GM18499 (cell line): ENCODE data around the gene UNC13A.

ENCODE experiments used
- ATAC-seq: cut with Tn5 transposase; IDR thresholded peaks from one replicate; pipeline ENCODE4 v1.9.1; 2021; ENCODE audit warnings: moderate number of reproducible peaks; ENCODE audit not compliant: insufficient read depth, unreplicated experiment

UNC13A gene

GRCh38 chr19:17687857-17688784 lies at the start of gene UNC13A:
Gene UNC13A (minus strand): TSS chr19:17688354. CDS start chr19:17688199, 155 bp downstream.
- no peak for ATAC-seq

DNA sequence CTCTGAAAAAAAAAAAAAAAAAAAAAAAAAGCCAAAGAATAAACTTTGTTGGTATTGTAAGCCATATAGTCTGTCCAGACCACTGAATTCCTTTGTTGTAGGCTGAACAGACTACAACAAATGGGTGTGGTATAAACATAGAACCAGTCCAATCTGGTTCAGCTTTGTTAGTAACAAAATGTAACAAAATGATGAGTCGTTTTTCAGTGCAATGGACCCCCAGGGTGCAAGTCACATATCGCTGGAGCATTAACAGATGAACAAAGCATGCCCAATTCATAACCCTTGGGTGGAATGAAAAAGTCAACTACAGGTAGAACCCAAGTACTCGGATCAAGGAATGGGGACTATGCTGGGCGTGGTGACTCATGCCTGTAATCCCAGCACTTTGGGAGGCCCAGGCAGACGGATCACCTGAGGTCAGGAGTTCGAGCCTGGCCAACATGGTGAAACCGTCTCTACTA lies 49.6 kb upstream of the UNC13A start:
- ATAC-seq = no peak

DNA sequence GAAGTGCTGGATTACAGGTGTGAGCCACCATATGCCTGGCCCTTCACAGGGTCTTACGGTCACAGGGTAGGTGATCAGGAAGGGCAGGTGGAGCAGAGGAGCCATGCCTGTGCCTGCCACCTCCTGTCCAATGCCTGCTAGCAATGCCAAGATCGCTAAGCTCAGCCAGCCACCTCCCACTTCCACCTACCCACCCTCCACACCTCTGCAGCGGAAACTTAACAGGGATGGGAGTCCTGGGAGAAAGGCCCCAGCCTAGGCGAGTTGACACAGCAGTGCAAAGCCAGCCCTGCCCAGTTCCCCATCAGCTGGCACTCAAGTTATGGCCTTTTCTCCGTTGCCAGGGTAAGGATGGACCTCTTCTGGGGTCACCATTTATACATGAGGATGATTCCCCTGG lies 47.3 kb upstream of the UNC13A start:
- no peak for ATAC-seq

DNA sequence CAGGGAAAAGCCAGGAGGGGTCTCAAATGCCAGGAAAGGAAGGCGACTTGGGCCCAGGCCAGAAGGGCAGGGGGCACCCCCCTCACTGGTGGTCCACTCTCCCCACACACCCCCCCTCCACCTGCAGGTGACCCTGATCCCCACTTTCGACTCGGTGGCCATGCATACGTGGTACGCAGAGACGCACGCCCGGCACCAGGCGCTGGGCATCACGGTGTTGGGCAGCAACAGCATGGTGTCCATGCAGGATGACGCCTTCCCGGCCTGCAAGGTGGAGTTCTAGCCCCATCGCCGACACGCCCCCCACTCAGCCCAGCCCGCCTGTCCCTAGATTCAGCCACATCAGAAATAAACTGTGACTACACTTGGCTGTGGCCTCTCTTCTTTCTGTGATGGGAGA lies 46.0 kb upstream of the UNC13A start:
- no peak for ATAC-seq

GRCh38 chr19:17733127-17733526 lies 45.0 kb upstream of the UNC13A start:
- no peak for ATAC-seq

DNA sequence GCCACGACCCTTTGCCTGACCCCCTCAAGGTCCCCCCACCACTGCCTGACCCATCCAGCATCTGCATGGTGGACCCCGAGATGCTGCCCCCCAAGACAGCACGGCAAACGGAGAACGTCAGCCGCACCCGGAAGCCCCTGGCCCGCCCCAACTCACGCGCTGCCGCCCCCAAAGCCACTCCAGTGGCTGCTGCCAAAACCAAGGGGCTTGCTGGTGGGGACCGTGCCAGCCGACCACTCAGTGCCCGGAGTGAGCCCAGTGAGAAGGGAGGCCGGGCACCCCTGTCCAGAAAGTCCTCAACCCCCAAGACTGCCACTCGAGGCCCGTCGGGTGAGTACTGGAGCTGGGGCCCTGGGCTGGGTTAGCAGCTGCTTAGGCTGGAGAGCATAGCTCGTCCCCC lies 39.7 kb upstream of the UNC13A start:
- no peak for ATAC-seq

GRCh38 chr19:17726964-17727773 lies 39.0 kb upstream of the UNC13A start:
- no peak for ATAC-seq

GRCh38 chr19:17726136-17726741 lies 38.1 kb upstream of the UNC13A start:
- no peak for ATAC-seq

- ATAC-seq = no peak
Observed at GRCh38 chr19:17725422-17726078, 37.4 kb upstream of the UNC13A start.

- ATAC-seq = no peak
Observed at GRCh38 chr19:17724655-17725054, 36.5 kb upstream of the UNC13A start.

- ATAC-seq = no peak
Observed at GRCh38 chr19:17722655-17723240, 34.6 kb upstream of the UNC13A start.

DNA sequence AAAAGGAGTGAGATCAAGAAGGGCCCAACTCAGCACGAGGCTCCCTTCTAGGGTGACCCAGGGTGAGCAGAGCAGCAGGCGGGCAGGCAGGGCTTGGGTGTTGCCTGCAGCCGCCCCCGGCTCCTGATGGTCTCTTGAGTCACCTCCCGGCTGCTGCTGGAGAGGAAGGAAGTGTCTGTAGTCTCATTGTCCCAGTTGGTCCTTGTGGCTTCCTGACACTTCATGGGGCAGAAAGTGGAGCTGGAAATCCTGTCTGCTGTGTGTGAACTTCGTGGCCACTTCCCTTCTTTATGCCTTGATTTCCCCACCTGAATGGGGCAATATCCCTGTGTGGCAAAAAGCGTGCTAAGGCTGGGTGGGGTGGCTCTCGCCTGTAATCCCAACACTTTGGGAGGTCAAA lies 33.7 kb upstream of the UNC13A start:
- no peak for ATAC-seq

DNA sequence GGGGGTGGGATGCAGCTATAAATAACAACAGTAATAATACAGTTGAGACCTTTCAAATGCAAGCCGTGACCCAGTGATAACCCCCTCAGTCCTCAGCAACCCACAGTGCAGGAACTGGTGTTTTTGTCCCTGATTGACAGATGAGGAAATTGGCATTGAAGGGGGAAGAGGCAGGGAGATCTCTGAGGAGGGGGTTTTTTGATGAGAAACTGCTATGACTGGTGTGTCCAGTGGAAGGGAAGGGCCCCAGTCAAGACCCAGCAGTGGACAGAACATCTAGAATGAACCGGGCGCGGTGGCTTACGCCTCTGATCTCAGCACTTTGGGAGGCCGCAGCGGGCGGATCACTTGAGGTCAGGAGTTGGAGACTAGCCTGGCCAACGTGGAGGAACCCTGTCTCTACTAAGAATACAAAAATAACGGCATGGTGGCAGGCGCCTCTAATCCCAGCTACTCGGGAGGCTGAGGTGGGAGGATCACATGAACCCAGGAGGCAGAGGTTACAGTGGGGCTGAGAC lies 33.0 kb upstream of the UNC13A start:
- no peak for ATAC-seq

GRCh38 chr19:17720440-17720839 lies 32.3 kb upstream of the UNC13A start:
- ATAC-seq = no peak

- no peak for ATAC-seq
Observed at GRCh38 chr19:17719730-17720400, 31.7 kb upstream of the UNC13A start.

DNA sequence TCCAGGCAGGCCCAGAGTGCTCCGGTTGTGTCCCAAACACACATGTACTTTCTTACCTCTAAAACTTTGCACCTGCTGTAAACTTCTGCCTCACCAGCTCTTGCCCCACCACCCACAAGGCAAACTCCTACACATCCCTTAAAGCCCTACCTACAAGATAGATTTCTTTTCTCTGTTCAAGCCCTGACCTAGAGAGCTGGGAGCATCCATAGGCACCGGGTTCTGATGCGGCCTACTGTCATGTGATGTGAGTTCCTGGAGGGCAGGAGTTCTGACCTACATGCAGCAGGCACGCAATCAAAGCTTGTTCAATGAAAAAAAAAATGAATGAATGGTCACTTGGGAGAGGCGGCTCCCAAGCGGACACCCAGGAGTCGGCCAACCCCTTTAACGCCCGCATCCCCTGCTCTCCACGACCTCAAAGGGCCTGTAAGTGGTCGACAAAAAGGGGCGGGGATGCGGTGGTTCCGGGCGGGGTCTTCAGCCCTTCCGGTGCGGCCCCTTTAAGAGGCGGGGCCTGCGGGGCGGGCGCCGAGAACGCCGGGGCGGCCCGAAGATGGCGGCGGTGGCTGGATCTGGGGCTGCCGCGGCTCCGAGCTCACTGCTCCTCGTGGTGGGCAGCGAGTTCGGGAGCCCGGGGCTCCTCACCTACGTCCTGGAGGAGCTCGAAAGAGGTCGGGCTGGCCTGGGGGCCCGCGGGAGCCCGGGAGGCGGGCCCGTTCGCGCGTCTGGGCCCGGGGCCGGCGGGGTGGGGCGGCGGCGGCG lies 31.0 kb upstream of the UNC13A start, which contains the start of gene MAP1S:
Gene MAP1S, plus strand, starts transcription at position 534 of the 765 bp plus-strand sequence. Its CDS starts 23 bp downstream, at position 557.
- ATAC-seq = no peak

DNA sequence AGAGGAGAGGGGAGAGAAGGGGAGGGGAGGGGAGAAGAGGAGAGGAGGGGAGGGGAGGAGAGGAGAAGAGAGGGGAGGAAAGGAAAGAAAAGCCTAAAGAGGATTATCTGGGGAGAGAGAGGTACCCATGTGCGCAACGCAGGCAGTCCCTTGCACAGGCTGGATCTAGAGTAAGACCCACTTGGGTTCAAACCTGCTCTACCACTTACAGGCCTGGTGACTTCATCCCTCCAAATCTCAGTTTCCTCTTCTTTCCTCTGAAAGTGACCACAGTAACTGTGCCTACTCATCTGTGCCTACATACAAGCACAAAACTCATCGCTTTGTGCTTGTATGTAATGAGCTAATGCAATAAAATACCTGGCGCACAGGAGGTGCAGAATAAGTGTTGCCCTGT lies 30.4 kb upstream of the UNC13A start:
- no peak for ATAC-seq

DNA sequence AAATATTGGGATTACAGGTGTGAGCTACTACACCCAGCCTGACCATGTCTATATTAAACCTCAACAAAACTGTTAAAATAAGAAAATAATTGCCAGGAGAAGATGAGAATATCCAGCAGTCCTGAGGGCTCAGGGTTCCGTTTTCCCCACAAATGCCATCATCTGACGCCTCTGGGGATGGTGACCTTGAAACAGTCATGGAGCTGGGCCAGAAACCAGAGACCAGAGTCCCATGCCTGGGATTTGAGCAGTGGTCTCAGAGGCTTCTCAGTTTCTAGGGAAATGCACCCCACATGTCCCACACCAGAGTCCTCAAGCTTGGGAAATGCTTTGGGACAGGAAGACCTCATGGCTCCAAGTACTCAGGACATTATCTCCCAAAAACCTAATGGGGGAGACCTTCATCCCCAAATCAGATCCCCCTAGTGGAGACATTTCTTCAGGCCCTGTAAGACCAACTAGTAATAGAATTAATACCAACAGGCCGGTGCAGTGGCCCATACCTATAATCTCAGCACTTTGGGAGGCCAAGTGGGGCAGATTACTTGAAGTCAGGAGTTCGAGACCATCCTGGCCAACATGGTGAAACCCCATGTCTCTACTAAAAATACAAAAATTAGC lies 28.3 kb upstream of the UNC13A start:
- no peak for ATAC-seq
